GM12878 (cell line): ENCODE results near the gene GBA3. TPM values are rescaled to one million over a fixed set of nuclear protein-coding genes. Genes with fewer than 3 reads are reported as not detected.

Source experiments
- ATAC-seq: fragments of 200-7000 bp; cut with Tn5 transposase; 3 replicates; pipeline ENCODE4 v1.9.1; 2020; ENCODE audit warnings: mild to moderate bottlenecking, moderate library complexity
- BruUV-seq: library from RNA; stranded (reverse); fragments of 400-500 nt; replicated peaks from 2 replicates; lab custom pipeline; 2021; lab: Mats Ljungman, UMichigan
- CTCF ChIA-PET: fragments of 300-600 bp; sonication (Branson Sonifier 250); formaldehyde crosslinking; extraction: SDS; loops from one replicate; lab custom pipeline; 2021; ENCODE audit warnings: inconsistent platforms; lab: Yijun Ruan, JAX
- POLR2A ChIA-PET: fragments of 350-600 bp; formaldehyde crosslinking; extraction: SDS; loops from one replicate; lab custom pipeline; 2021; ENCODE audit warnings: inconsistent platforms; lab: Charles Lee
- RAD21 ChIA-PET: fragments of 300-600 bp; sonication (Branson Sonifier 250); formaldehyde crosslinking; loops from one replicate; lab custom pipeline; 2023; ENCODE audit warnings: antibody characterized with exemption; ENCODE audit not compliant: unreplicated experiment; lab: Charles Lee
- SMC1A ChIA-PET: fragments of 300-600 bp; sonication (Branson Sonifier 250); formaldehyde crosslinking; loops from one replicate; lab custom pipeline; 2023; ENCODE audit not compliant: unreplicated experiment, uncharacterized antibody; lab: Charles Lee
- DNase-seq: peaks from one replicate; pipeline ENCODE4 v3.0.0-alpha.2; 2011; ENCODE audit warnings: low read depth, low spot score
- FAIRE-seq: peaks from 3 replicates; lab custom pipeline; 2011; peaks lifted over from hg19 to GRCh38; lab: Jason Lieb, UNC
- H2AFZ ChIP-seq: 2 replicates; pipeline ENCODE4 v1.6.0; 2011; ENCODE audit warnings: low read depth, low read length, control low read depth; ENCODE audit not compliant: control insufficient read depth
- H3K27ac ChIP-seq: 2 replicates; pipeline ENCODE4 v1.5.1; 2011; ENCODE audit warnings: control low read depth; ENCODE audit not compliant: control insufficient read depth, insufficient read depth
- H3K27me3 ChIP-seq, 2 experiments: replicated peaks in 1 of 2; 2 replicates each; pipeline versions ENCODE4 v1.6.0 to v1.6.1; 2011; ENCODE audit warnings: low read length in 1 of 2; ENCODE audit not compliant: control insufficient read depth in 2 of 2, insufficient read depth in 2 of 2
- H3K36me3 ChIP-seq, 2 experiments: 2 replicates each; pipeline ENCODE4 v1.5.1; 2011; ENCODE audit warnings: low read length in 1 of 2; ENCODE audit not compliant: control insufficient read depth in 2 of 2, insufficient read depth in 2 of 2
- H3K4me1 ChIP-seq: 2 replicates; pipeline ENCODE4 v1.6.1; 2011; ENCODE audit warnings: mild to moderate bottlenecking, low read length, moderate library complexity, mixed read lengths; ENCODE audit not compliant: control insufficient read depth, insufficient read depth
- H3K4me2 ChIP-seq: 2 replicates; pipeline ENCODE4 v1.6.0; 2011; ENCODE audit warnings: control low read depth; ENCODE audit not compliant: control insufficient read depth, insufficient read depth
- H3K4me3 ChIP-seq: fragments of 200-600 bp; sonication (generic); 2 replicates; pipeline ENCODE4 v1.5.1; 2016
- H3K79me2 ChIP-seq: 2 replicates; pipeline ENCODE4 v1.6.0; 2011; ENCODE audit warnings: low read length; ENCODE audit not compliant: control insufficient read depth, insufficient read depth
- H3K9ac ChIP-seq: 2 replicates; pipeline ENCODE4 v1.8.0; 2011; ENCODE audit warnings: low read length, control low read depth, mixed read lengths; ENCODE audit not compliant: control insufficient read depth, insufficient read depth
- H3K9me3 ChIP-seq: replicated peaks from 3 replicates; pipeline ENCODE4 v1.5.1; 2011; ENCODE audit warnings: mild to moderate bottlenecking, low read length; ENCODE audit not compliant: control insufficient read depth, insufficient read depth
- H4K20me1 ChIP-seq: 2 replicates; pipeline ENCODE4 v1.6.0; 2011; ENCODE audit not compliant: control insufficient read depth, insufficient read depth
- ATF2 ChIP-seq: IDR thresholded peaks from 2 replicates; pipeline ENCODE4 v1.6.1; 2012; ENCODE audit warnings: low read length, inconsistent platforms
- CUX1 ChIP-seq: IDR thresholded peaks from 2 replicates; pipeline ENCODE4 v1.6.1; 2012; ENCODE audit warnings: improper control_type of control experiment, low read depth, low read length; ENCODE audit not compliant: insufficient replicate concordance
- FOXK2 ChIP-seq: fragments of 450-650 bp; IDR thresholded peaks from 2 replicates; pipeline ENCODE4 v1.6.1; 2017; ENCODE audit warnings: mild to moderate bottlenecking, moderate library complexity
- RB1 ChIP-seq: fragments of 450-650 bp; formaldehyde crosslinking; IDR thresholded peaks from 2 replicates; pipeline ENCODE4 v1.6.1; 2017; ENCODE audit warnings: mild to moderate bottlenecking, borderline replicate concordance
- RBBP5 ChIP-seq: fragments of 200-600 bp; sonication (generic); conservative IDR thresholded peaks from 2 replicates; pipeline ENCODE4 v1.6.1; 2016
- SMC3 ChIP-seq: IDR thresholded peaks from 2 replicates; pipeline ENCODE4 v1.6.1; 2011; ENCODE audit warnings: low read length, improper control_type of control experiment, borderline replicate concordance
- SREBF2 ChIP-seq: IDR thresholded peaks from 2 replicates; pipeline ENCODE4 v1.6.1; 2012; ENCODE audit warnings: mild to moderate bottlenecking, low read length
- TCF3 ChIP-seq: IDR thresholded peaks from 2 replicates; pipeline ENCODE4 v1.6.1; 2012; ENCODE audit warnings: low read depth, mild to moderate bottlenecking, low read length, borderline replicate concordance; ENCODE audit not compliant: insufficient read depth
- USF2 ChIP-seq: IDR thresholded peaks from 2 replicates; pipeline ENCODE4 v1.6.1; 2011; ENCODE audit warnings: low read depth, low read length, improper control_type of control experiment, borderline replicate concordance
- ZBED1 ChIP-seq: IDR thresholded peaks from 2 replicates; pipeline ENCODE4 v1.6.1; 2016; ENCODE audit warnings: borderline replicate concordance
- ZNF207 ChIP-seq: fragments of 450-650 bp; IDR thresholded peaks from 2 replicates; pipeline ENCODE4 v1.6.1; 2014; ENCODE audit warnings: antibody characterized with exemption, mild to moderate bottlenecking, borderline replicate concordance
- ZNF687 ChIP-seq: fragments of 450-650 bp; IDR thresholded peaks from 2 replicates; pipeline ENCODE4 v1.6.1; 2017; ENCODE audit warnings: mild to moderate bottlenecking, moderate library complexity
- WGBS: methylation state at CpG from one replicate; pipeline ENCODE4 v1.1.6; 2016; ENCODE audit warnings: low lambda C conversion rate; ENCODE audit not compliant: insufficient replicate concordance, insufficient coverage; ENCODE audit errors: missing lambda C conversion rate; 5-methylcytosine and 5-hydroxymethylcytosine counted together
- in situ Hi-C: fragments of 300-500 bp; cut with MboI; formaldehyde crosslinking; loops from 9 replicates; pipeline ENCODE4 v1.14.3; 2018; ENCODE audit warnings: mixed read lengths
- intact Hi-C: fragments of 100-400 bp; cut with micrococcal nuclease; formaldehyde crosslinking; loops from one replicate; pipeline ENCODE4 v1.14.2; 2022; ENCODE audit not compliant: unreplicated experiment
- polyA plus RNA-seq, 11 experiments: library from polyadenylated mRNA; depleted of rRNA in 4 of 11; unstranded in 6 of 11; stranded (reverse) in 5 of 11; fragments of >200 nt; fragmentation: Nextera tagmentation in 4 of 11; fragmentation: Illumina TruSeq in 1 of 11; extraction: Ambion mirVana in 4 of 11; extraction: Trizol in 1 of 11; gene quantifications; 1 replicate in 1 of 11; 2 replicates in 10 of 11; pipeline versions ENCODE4 v1.2.1 to v1.2.3, GENCODE V29; 2011 to 2016; ENCODE audit warnings: inconsistent platforms in 2 of 11, missing spikeins in 2 of 11, low read depth in 1 of 11
- total RNA-seq, 4 experiments: library from RNA; depleted of rRNA in 3 of 4; stranded (reverse); fragments of >200 nt in 3 of 4; fragmentation: Illumina TruSeq in 1 of 4; extraction: Trizol in 1 of 4; gene quantifications; 2 replicates each; pipeline versions ENCODE4 v1.2.1 to v1.2.3, GENCODE V29; 2013 to 2021

Gene GBA3
- total and polyA plus RNA-seq, 10 of the 15 experiments (the other 5 are each of a cell fraction or from before 2014, with no cell fraction given), result 0.10 to 7.2 (median 0.27) TPM

- CTCF ChIA-PET, result interaction anchor here (0.6 to 2.3 kb wide), 2 partner anchors 10 to 210 kb away, joined by 3 to 6 read pairs; no protein-coding TSS in a partner anchor
- no peak overlapping the region for H3K9ac ChIP-seq
- RAD21 ChIA-PET, result interaction anchor here (1.2 kb wide), 1 partner anchor 203 kb away, joined by 4 read pairs; no protein-coding TSS in a partner anchor
- H2AFZ ChIP-seq, result no peak overlapping the region
- DNase-seq, result no peak
- 10% methylated on average over 5 of the region's 5 CpGs for WGBS
- H3K4me1 ChIP-seq, result no peaks in the 10 kb centered on the region
- no peak overlapping the region for H3K4me3 ChIP-seq
- H3K36me3 ChIP-seq, result no peaks in the 10 kb centered on the region
- no peaks in the 10 kb centered on the region for H4K20me1 ChIP-seq
- SMC1A ChIA-PET, result interaction anchor here (0.7 to 2.7 kb wide), 8 partner anchors 11 to 276 kb away, joined by 3 to 10 read pairs (median 4); no protein-coding TSS in a partner anchor
- no peak overlapping the region for H3K27ac ChIP-seq
- POLR2A ChIA-PET, result no interaction called here
- H3K79me2 ChIP-seq, result no peaks in the 10 kb centered on the region
- TF ChIP-seq RB1, result no peak
- TF ChIP-seq SMC3, result no peak
- TF ChIP-seq ZNF687, result no peak
- no peak for TF ChIP-seq USF2
- no peak for TF ChIP-seq CUX1
- TF ChIP-seq TCF3, result no peak
- no peak for TF ChIP-seq SREBF2
- no peak for TF ChIP-seq ATF2
- no peak for TF ChIP-seq FOXK2
- TF ChIP-seq ZNF207, result no peak
- TF ChIP-seq RBBP5, result no peak
- TF ChIP-seq ZBED1, result no peak
- ATAC-seq, result no peak
- intact Hi-C loops, result loop anchor here (5.0 kb wide), 1 partner anchor 79 kb away; no protein-coding TSS in a partner anchor
- BruUV-seq, result no TSS peak
- no peak overlapping the region for H3K4me2 ChIP-seq
- in situ Hi-C loops, result no loop called here
- no peaks in the 10 kb centered on the region for H3K9me3 ChIP-seq
- no peaks in the 10 kb centered on the region for H3K27me3 ChIP-seq
- FAIRE-seq, result no peak
These were observed 6.6 kb upstream of the GBA3 start for GRCh38 chr4:22686141-22686540.
